Prostate gland (tissue), 2 donors: ENCODE measurements around the gene ARHGEF4. TPM values are rescaled to one million over a fixed set of nuclear protein-coding genes. Genes with fewer than 3 reads are reported as not detected.

Experiments used
- DNase-seq: peaks from one replicate; pipeline ENCODE4 v3.0.0-alpha.2; 2019; ENCODE audit warnings: low spot score
- H3K27ac ChIP-seq, 2 donors: fragments of 200-600 bp; sonication (generic); 2 replicates each; pipeline ENCODE4 v1.5.1; 2017 to 2019
- H3K27me3 ChIP-seq: fragments of 200-600 bp; sonication (generic); replicated peaks from 2 replicates; pipeline ENCODE4 v1.5.1; 2019; ENCODE audit not compliant: insufficient read depth
- H3K36me3 ChIP-seq, 2 donors: fragments of 200-600 bp; sonication (generic); 1 replicate in 1 of 2; 2 replicates in 1 of 2; pipeline versions ENCODE4 v1.5.1 to v1.8.1; 2017 to 2019
- H3K4me1 ChIP-seq: fragments of 200-600 bp; sonication (generic); replicated peaks from 2 replicates; pipeline ENCODE4 v1.5.1; 2019
- H3K4me3 ChIP-seq, 2 donors: fragments of 200-600 bp; sonication (generic); 2 replicates each; pipeline ENCODE4 v1.5.1; 2017 to 2019
- H3K9me3 ChIP-seq: fragments of 200-600 bp; sonication (generic); 2 replicates; pipeline ENCODE4 v1.5.1; 2017
- POLR2A ChIP-seq: fragments of 450-650 bp; IDR thresholded peaks from one replicate; pipeline ENCODE4 v1.6.1; 2016; ENCODE audit warnings: antibody characterized with exemption, mild to moderate bottlenecking
- POLR2AphosphoS5 ChIP-seq: sonication (generic); formaldehyde crosslinking; IDR thresholded peaks from one replicate; pipeline ENCODE4 v1.6.1; 2017; ENCODE audit warnings: antibody characterized with exemption
- WGBS: methylation state at CpG from one replicate; pipeline ENCODE4 v1.1.5; 2018; 5-methylcytosine and 5-hydroxymethylcytosine counted together
- intact Hi-C: fragments of 100-400 bp; cut with DNase I; formaldehyde crosslinking; loops from one replicate; pipeline ENCODE4 v1.14.2; 2022
- total RNA-seq, 2 donors: library from RNA; depleted of rRNA; stranded (reverse); fragments of >200 nt; gene quantifications; one replicate each; pipeline ENCODE4 v1.1.0, GENCODE V29; 2016
- TF ChIP-seq, protein P1 (sequence below), 4 experiments: fragments of 200-600 bp in 2 of 4; fragments of 450-650 bp in 2 of 4; sonication (generic) in 2 of 4; IDR thresholded peaks; 1 replicate in 3 of 4; 2 replicates in 1 of 4; pipeline ENCODE4 v1.5.1; 2016 to 2019; ENCODE audit warnings: antibody characterized with exemption in 4 of 4, mild to moderate bottlenecking in 2 of 4, moderate library complexity in 2 of 4

ARHGEF4 gene
- total RNA-seq, 2 donors from 2014 or later = 9.6 to 56.0 TPM

DNA sequence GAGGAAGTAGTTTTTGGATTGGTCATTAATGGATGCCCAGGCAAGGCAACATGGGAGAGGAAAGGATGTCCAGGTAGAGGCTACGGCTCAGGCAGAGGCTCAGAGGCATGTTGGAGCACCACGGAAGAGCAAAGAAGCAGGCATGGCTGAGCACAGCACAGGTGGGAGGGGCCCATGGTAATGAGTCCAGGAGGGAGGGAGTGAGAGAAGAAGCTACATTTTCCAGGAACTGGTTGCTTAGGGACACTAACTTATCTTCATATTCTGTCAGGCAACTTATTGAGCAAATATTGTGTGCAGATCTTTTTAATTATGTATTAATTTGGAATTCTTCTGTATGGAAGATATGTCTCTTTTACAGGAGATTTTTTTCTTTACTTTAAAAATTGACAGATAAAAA, 42.2 kb downstream of the ARHGEF4 start:
- Histone ChIP-seq H3K36me3 (no peaks in the 10 kb centered on the region), H3K27me3 (no peaks in the 10 kb centered on the region), H3K27ac (no peak overlapping the region), H3K9me3 (no peaks in the 10 kb centered on the region), H3K4me3 (no peak overlapping the region), H3K4me1 (no peaks in the 10 kb centered on the region)
- no peak for DNase-seq
- 72% methylated on average over 2 of the region's 2 CpGs for WGBS
- TF ChIP-seq, protein P1, sequence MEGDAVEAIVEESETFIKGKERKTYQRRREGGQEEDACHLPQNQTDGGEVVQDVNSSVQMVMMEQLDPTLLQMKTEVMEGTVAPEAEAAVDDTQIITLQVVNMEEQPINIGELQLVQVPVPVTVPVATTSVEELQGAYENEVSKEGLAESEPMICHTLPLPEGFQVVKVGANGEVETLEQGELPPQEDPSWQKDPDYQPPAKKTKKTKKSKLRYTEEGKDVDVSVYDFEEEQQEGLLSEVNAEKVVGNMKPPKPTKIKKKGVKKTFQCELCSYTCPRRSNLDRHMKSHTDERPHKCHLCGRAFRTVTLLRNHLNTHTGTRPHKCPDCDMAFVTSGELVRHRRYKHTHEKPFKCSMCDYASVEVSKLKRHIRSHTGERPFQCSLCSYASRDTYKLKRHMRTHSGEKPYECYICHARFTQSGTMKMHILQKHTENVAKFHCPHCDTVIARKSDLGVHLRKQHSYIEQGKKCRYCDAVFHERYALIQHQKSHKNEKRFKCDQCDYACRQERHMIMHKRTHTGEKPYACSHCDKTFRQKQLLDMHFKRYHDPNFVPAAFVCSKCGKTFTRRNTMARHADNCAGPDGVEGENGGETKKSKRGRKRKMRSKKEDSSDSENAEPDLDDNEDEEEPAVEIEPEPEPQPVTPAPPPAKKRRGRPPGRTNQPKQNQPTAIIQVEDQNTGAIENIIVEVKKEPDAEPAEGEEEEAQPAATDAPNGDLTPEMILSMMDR (IDR thresholded peaks at IDR 0.05) = no peak
- TF ChIP-seq POLR2AphosphoS5 (no peak), POLR2A (no peak)
- intact Hi-C loops = no loop called here

DNA sequence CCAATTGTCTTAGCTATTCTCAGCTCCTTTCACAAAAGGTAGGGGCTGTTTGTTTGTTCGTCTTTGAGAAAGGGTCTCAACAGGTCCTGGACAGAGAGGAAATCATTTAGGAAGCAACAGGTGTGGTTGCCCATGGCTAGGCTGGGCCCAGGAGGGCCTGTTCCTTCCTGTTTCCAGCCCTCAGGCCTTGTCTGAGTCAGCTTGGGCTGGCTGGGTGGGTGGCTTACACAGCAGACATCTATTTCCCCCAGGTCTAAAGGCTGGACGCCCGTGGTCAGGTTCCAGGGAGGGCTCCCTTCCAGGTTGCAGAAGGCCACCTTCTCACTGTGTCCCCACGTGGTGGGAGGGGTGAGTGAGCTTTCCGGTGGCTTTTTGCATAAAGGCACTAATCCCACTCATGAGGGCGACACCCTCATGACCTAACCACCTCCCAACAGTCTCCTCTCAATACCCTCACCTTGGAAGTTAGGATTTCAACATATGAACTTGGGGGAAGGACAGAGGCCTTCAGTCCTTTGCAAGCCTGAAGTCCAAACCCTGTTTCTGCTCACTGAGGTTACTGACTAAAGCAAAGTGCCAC, 45.5 kb downstream of the ARHGEF4 start:
- TF ChIP-seq POLR2AphosphoS5 (no peak), POLR2A (no peak)
- TF ChIP-seq, protein P1 (IDR thresholded peaks at IDR 0.05) = no peak
- H3K36me3 ChIP-seq = no peaks in the 10 kb centered on the region
- H3K9me3 ChIP-seq = no peaks in the 10 kb centered on the region
- no peaks in the 10 kb centered on the region for H3K27me3 ChIP-seq
- 81% methylated on average over 6 of the region's 6 CpGs for WGBS
- intact Hi-C loops = no loop called here
- DNase-seq = no peak
- no peak overlapping the region for H3K4me3 ChIP-seq
- H3K27ac ChIP-seq = no peak overlapping the region
- H3K4me1 ChIP-seq = no peaks in the 10 kb centered on the region

DNA sequence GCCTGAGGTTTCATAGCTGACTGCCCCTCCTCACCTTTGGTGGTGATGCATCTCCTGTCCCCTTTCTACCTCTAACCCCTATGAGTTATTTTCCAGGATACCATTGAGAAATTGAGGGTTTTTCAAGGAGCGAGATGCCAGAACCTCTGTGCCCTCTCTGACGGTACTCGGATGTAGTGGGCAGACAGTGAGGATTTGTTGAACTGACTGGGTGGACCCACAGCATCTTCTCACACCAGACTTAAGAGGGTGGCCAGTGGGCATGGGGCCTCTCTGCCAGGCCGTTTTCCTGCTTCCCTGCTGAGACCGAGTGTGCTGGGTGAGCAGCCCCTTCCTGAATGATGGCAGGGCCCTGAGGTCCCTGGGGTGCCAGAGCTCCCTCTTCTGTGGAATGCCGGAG, 46.3 kb downstream of the ARHGEF4 start:
- Histone ChIP-seq H3K4me1 (no peaks in the 10 kb centered on the region), H3K27me3 (no peaks in the 10 kb centered on the region), H3K4me3 (no peak overlapping the region), H3K27ac (no peak overlapping the region), H3K9me3 (no peaks in the 10 kb centered on the region), H3K36me3 (no peaks in the 10 kb centered on the region)
- no peak for DNase-seq
- intact Hi-C loops = no loop called here
- TF ChIP-seq POLR2AphosphoS5 (no peak), POLR2A (no peak)
- TF ChIP-seq, protein P1 (IDR thresholded peaks at IDR 0.05) = no peak
- WGBS = 90% methylated on average over 6 of the region's 6 CpGs

DNA sequence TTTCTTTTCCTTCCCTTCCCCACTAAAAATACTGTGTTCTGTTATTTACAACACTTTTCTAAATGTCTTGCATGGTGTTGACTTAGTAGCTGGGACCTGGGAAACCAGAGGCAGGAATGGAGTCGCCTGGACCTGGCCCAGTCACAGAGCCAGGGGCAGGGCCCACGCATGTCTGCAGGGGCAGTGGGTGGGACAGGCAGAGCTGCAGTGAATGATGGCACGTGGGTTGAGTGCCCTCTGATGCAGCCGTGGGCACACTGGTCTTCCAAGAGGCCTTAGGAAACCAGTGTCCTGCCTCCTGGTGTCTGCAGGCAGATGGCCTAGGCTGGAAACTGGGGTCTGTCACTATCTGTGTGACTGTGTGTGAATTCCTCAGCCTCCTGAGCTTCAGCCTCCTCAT, 46.8 kb downstream of the ARHGEF4 start:
- Histone ChIP-seq H3K4me3 (no peak overlapping the region), H3K9me3 (no peaks in the 10 kb centered on the region), H3K4me1 (no peaks in the 10 kb centered on the region), H3K27me3 (no peaks in the 10 kb centered on the region), H3K36me3 (no peaks in the 10 kb centered on the region), H3K27ac (no peak overlapping the region)
- WGBS = 69% methylated on average over 4 of the region's 4 CpGs
- DNase-seq = no peak
- intact Hi-C loops = no loop called here
- TF ChIP-seq POLR2A = no peak
- no peak for TF ChIP-seq POLR2AphosphoS5
- TF ChIP-seq, protein P1 (IDR thresholded peaks at IDR 0.05) = no peak

DNA sequence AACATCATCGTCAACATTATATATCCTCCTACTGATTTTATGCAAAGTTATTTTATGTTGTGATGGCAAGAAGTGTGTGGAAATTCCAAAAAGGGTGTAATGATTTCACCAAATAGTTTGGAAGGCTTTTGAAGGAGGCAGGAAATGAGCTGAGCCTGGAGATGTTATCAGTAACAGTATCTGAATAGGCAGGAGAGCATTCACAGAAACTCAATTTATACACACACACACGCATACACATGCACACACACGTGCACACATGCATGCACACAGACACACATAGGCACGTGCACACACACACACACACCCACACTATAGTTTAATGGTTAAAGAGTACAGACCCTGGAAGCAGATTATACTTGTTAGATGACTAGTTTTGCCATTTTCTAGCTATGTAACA, 47.3 kb downstream of the ARHGEF4 start:
- WGBS = 31% methylated on average over 4 of the region's 4 CpGs
- Histone ChIP-seq H3K36me3 (no peaks in the 10 kb centered on the region), H3K27ac (no peak overlapping the region), H3K4me3 (no peak overlapping the region), H3K4me1 (no peaks in the 10 kb centered on the region), H3K9me3 (no peaks in the 10 kb centered on the region), H3K27me3 (no peaks in the 10 kb centered on the region)
- intact Hi-C loops = no loop called here
- DNase-seq = no peak
- TF ChIP-seq, protein P1 (IDR thresholded peaks at IDR 0.05) = no peak
- TF ChIP-seq POLR2AphosphoS5 (no peak), POLR2A (no peak)
